GM19035 (cell line): Measurements from ENCODE around the gene BCHE.

Source experiments
- ATAC-seq: cut with Tn5 transposase; IDR thresholded peaks from one replicate; pipeline ENCODE4 v1.9.1; 2021; ENCODE audit not compliant: unreplicated experiment

The BCHE gene

DNA sequence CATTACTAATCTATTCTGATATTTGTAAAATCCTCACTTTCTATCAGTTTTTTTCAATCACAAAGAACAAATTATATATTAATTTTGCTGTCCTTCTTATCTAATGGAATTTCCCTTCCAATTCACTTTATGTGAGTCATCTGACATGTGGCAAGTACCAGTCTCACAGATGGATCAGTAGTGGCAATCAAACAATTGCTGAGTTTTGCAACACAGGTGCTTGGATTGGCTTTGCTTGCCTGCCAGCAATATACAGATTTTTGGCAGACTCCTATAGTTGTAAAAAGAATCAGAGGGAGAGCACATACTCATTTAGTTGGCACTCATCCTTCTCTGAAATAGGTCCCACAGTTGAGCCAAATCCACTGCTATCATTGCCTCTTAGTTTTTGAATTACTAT is 83.7 kb downstream of the BCHE start:
- no peak for ATAC-seq

DNA sequence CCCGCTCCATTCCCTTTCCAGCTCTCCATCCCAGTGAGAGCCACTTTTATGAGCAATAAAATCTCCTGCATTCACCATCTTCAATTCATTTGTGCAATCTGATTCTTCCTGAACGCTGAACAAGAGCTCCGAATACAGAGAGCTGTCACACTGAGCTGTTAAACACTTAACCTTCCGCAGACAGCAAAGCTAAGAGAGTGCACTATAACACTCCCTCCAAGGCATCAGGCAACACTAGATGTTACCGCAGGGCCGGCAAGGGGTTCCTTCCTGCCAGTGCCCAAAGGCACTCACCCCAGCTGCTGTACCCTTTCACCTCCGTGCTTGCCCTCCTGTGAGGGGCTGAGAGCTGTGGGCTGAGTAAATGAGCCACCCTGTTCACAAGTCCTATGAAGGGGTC is 85.6 kb downstream of the BCHE start:
- ATAC-seq, result no peak

DNA sequence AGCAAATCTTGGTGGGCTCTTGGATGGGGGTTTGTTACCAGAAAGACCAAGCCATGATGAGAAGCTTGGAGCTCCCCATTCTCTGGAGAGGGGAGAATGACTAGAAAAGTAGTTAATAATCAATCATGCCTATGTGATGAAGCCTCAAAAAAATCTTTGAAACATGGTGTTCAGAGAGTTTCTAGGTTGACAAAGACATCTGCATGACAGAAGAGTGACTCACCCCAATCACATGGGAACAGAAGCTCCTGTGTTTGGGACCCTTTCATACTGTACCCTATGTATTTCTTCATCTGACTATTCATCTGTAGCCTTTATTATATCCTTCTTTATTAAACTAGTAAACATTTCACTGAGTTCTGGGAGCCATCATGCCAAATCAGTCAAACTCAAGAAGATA is 87.4 kb downstream of the BCHE start:
- no peak for ATAC-seq

DNA sequence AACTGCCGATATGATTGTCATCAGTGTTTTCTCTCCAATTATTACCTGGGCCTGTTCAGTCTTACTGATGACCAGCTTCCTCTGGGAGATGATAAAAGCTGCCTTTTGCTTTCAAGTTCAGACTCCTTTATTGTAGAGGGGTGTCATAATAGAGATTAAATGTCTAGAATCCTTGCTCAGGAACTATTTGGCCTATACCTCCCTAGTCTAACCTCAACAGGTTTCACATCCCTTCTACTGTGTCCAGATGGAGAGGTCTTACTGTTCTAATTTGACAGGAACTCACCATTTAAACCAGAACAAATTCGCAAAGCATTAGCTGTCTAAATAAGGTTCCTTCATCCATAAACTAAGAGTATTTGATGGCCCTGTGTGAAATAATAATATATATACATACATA is 88.0 kb downstream of the BCHE start:
- no peak for ATAC-seq

DNA sequence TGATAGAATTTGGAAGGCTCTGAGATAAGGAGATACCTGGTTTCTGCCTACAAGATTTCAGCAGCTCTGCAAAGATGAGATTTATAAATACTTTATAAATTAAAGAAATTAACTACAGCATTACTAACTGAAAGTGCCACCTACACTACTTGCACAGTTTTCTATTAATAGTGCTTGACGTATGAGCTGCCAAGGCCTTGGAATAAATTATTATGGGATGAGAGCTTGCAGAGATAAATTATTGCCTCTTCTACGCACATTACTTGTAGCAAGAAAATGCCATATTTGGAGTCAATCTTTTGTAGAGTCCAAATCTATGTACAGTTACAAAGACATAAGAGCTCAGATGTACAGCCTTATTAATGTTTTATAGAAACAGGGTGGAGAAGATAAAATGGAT is 89.1 kb downstream of the BCHE start:
- ATAC-seq, result no peak

DNA sequence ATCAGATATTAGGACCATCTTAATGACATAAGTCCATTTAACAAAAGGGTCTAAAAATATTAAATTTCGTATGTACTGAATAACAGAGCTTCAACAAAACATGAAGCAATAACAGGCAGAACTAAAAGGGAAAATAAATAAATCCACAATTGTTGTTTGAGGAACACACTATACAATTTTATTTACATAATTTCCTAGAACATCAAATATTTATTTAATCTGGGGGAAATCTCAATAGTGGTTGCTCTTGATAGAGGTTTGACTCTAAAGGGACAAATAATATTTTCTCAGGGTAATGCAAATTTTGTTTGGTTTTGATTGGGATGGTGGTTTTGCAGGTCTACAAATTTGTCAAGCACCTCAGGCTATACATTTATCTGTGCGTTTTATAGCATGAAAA is 90.3 kb downstream of the BCHE start:
- ATAC-seq, result no peak

DNA sequence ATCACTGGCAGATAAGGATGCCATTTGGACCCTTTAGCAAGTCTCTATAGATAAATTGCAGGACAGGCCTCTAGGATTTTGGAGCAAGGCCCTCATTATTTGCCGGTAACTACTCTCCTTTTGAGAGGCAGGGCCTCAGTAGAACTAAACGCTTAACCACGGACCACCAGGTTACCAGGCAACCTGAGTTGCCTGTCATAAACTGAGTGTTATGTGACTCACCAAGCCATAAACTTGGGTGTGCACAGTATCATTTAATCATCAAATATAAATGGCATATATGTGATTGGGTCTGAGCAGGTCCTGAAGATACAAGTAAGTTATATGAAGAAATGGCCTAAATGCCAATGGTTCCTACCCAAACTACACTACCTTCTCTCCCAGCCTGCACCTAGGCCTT is 93.2 kb downstream of the BCHE start:
- ATAC-seq, result no peak

DNA sequence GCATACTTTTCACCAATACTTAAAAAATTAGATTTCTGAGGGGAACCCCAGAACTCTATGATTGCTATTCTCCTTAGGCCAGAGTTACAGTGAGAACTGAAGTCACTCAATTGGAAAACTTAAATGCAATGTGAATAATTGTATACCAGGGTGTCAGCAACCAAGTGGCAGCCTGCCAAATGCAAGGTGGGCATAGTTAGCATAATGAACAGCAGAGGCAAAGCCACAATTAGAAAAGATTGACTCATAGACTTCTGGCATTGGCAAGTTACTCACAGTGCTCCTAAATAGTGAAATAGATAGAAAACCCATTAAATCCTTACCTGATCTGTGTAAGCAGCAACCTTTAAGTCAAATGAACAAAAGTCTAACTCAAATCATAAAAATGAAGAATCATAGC is 94.9 kb downstream of the BCHE start:
- ATAC-seq, result no peak

DNA sequence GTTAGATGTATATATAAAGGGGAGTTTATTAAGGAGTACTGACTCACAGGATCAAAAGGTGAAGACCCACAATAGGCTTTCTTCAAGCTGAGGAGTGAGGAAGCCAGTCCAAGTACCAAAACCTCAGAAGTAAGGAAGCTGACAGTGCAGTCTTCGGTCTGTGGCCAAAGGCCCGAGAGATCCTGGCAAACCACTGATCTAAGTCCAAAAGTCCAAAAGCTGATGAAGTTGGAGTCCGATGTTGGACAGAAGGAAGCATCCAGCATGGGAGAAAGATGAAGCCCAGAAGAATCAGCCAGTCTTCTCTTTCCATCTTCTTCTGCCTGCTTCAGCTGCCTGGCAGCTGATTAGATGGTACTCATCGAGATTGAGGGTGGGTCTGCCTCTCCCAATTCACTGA is 107.5 kb downstream of the BCHE start:
- no peak for ATAC-seq

DNA sequence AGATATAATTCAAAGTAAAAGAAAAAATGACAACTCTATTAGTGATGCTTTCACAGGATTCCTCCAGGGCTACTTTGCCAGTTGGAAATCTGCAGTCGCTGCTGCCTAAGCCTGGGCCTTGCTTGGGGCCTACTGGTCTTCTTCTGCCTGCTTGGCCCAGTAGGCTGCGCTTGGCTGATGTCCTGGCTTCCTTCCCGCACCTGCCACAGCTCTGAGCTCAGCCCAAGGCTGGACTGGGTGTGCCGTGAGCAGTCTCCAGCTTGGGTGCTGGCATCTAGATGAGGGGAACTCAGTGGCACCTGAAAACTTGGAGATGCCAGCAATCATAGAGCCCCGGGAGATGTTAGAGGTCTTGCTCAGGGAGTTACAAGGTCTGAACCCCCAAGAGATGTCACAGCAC is 108.3 kb downstream of the BCHE start:
- no peak for ATAC-seq

DNA sequence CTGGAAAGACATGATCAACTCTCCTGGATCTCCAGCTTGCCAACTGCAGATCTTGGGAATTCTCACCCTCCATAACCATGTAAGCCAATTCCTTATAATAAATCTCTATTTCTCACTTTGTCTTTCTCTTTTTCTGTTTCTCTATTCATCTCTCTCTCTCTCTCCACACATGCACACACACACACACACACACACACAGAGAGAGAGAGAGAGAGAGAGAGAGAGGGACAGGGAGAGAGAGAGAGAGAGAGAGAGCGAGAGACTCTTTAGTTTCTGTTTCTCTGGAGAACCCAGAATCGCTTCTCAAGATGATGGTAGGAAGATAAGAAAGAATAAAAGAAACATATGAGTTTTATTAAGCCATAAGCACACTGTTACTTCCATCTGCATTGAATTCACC is 111.9 kb downstream of the BCHE start:
- no peak for ATAC-seq
